Neutrophil (primary cell): ENCODE results near the gene ATP11A.

Experiments
- H3K27ac ChIP-seq: fragments of 200-600 bp; sonication (generic); 2 replicates; pipeline ENCODE4 v1.5.1; 2016; ENCODE audit warnings: mild to moderate bottlenecking, moderate library complexity
- H3K27me3 ChIP-seq: fragments of 200-600 bp; sonication (generic); 2 replicates; pipeline ENCODE4 v1.6.0; 2016; ENCODE audit warnings: mild to moderate bottlenecking
- H3K36me3 ChIP-seq: fragments of 200-600 bp; sonication (generic); 2 replicates; pipeline ENCODE4 v1.5.1; 2017
- H3K4me1 ChIP-seq, 2 experiments: fragments of 200-600 bp in 1 of 2; sonication (generic) in 1 of 2; 1 replicate in 1 of 2; 2 replicates in 1 of 2; pipeline versions ENCODE4 v1.5.1 to v1.6.1; 2013 to 2016; ENCODE audit warnings: low read depth in 1 of 2, low read length in 1 of 2, mild to moderate bottlenecking in 1 of 2, moderate library complexity in 1 of 2; ENCODE audit not compliant: control insufficient read depth in 1 of 2, insufficient read depth in 1 of 2
- H3K4me3 ChIP-seq, 2 experiments: fragments of 200-600 bp in 1 of 2; sonication (generic) in 1 of 2; 1 replicate in 1 of 2; 2 replicates in 1 of 2; pipeline ENCODE4 v1.5.1; 2013 to 2016; ENCODE audit warnings: low read depth in 1 of 2, low read length in 1 of 2, mild to moderate bottlenecking in 1 of 2, moderate library complexity in 1 of 2
- H3K9me3 ChIP-seq: fragments of 200-600 bp; sonication (generic); 2 replicates; pipeline ENCODE4 v1.5.1; 2016
- TF ChIP-seq, protein P1 (sequence below): fragments of 200-600 bp; sonication (generic); IDR thresholded peaks from 2 replicates; pipeline ENCODE4 v1.5.1; 2016; ENCODE audit warnings: antibody characterized with exemption

Gene ATP11A

GRCh38 chr13:112690283-112690929 is 568 bp downstream of the ATP11A start:
- TF ChIP-seq, protein P1, sequence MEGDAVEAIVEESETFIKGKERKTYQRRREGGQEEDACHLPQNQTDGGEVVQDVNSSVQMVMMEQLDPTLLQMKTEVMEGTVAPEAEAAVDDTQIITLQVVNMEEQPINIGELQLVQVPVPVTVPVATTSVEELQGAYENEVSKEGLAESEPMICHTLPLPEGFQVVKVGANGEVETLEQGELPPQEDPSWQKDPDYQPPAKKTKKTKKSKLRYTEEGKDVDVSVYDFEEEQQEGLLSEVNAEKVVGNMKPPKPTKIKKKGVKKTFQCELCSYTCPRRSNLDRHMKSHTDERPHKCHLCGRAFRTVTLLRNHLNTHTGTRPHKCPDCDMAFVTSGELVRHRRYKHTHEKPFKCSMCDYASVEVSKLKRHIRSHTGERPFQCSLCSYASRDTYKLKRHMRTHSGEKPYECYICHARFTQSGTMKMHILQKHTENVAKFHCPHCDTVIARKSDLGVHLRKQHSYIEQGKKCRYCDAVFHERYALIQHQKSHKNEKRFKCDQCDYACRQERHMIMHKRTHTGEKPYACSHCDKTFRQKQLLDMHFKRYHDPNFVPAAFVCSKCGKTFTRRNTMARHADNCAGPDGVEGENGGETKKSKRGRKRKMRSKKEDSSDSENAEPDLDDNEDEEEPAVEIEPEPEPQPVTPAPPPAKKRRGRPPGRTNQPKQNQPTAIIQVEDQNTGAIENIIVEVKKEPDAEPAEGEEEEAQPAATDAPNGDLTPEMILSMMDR, result no peak
- H3K4me1 ChIP-seq, result peaks cover 67 to 70% of the 10 kb centered on the region in 2 experiments

GRCh38 chr13:112692104-112692503 is 2.3 kb downstream of the ATP11A start:
- TF ChIP-seq, protein P1, result no peak
- H3K27ac ChIP-seq, result peak overlapping the region; percentile 97
- peak overlapping the region; percentile 86 to 94 for H3K4me3 ChIP-seq
- H3K9me3 ChIP-seq, result no peaks in the 10 kb centered on the region
- H3K27me3 ChIP-seq, result no peaks in the 10 kb centered on the region
- H3K36me3 ChIP-seq, result peaks cover 12% of the 10 kb centered on the region
- H3K4me1 ChIP-seq, result peaks cover 68 to 73% of the 10 kb centered on the region in 2 experiments

More at GRCh38 chr13:112690283-112690929, 568 bp downstream of the ATP11A start:
- Histone ChIP-seq H3K9me3 (no peaks in the 10 kb centered on the region), H3K27me3 (no peaks in the 10 kb centered on the region), H3K27ac (peak overlapping the region; percentile 97), H3K36me3 (no peaks in the 10 kb centered on the region), H3K4me3 (peak overlapping the region; percentile 86 to 94)

- H3K4me3 ChIP-seq, result peak overlapping the region; percentile 86 to 94
- peak overlapping the region; percentile 97 for H3K27ac ChIP-seq
- H3K27me3 ChIP-seq, result no peaks in the 10 kb centered on the region
- no peaks in the 10 kb centered on the region for H3K9me3 ChIP-seq
- peaks cover 63 to 68% of the 10 kb centered on the region in 2 experiments for H3K4me1 ChIP-seq
- TF ChIP-seq, protein P1, result no peak
- H3K36me3 ChIP-seq, result peaks cover 12% of the 10 kb centered on the region
These were observed 2.7 kb downstream of the ATP11A start for GRCh38 chr13:112692586-112692985.

DNA sequence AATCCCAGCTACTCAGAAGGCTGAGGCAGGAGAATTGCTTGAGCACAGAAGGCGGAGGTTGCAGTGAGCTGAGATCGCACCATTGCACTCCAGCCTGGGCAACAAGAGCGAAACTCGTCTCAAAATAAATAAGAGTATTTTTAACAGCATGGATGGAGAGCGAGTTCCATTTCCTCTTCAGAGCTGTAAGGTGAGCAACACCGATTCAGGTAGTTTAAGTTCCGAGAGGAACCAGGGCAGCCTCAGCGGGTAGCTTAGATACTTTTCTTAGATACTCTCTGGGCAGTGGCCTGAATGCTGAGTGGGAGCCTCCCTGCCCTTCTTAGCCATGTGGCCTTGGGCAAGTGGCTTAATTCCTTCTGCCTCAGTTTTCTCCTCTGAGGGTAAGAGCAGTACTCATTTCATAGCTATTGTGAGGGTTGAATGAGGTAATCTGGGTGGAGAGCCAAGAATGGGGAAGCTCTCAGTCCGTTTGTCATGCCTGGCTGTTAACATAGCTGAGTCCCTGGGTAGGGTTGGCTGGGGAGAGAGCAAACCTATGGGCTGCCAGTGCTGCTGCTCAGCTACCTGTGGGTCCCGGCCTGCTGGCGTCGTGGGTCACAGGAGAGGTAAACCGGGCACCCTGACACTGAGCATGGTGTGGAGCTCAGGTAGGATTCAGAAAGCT is 4.1 kb downstream of the ATP11A start:
- H3K36me3 ChIP-seq, result peaks cover 18% of the 10 kb centered on the region
- H3K27me3 ChIP-seq, result no peaks in the 10 kb centered on the region
- no peaks in the 10 kb centered on the region for H3K9me3 ChIP-seq
- H3K4me1 ChIP-seq, result peaks cover 49 to 55% of the 10 kb centered on the region in 2 experiments
- peak overlapping the region; percentile 97 for H3K27ac ChIP-seq
- H3K4me3 ChIP-seq, result peak overlapping the region; percentile 2 to 16
- TF ChIP-seq, protein P1, result no peak

DNA sequence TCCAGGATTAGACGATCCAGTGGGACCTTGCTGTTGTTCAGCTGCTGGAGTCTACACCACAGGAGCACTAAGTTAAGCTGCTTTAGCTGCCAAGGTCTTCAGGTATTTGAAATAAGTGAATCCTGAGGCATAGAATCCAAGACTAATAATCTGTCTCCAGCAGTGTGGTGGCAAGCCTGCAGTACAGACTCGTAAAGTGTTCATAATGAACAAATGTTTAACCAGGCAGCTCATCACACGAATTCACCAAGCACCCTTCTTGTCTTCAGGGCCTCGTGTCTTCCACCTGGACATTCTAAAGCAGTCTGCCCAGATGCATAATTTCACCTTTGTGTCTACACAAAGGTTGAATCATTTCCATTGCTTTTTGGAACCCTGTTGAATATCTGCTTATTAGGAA is 5.3 kb downstream of the ATP11A start:
- no peaks in the 10 kb centered on the region for H3K9me3 ChIP-seq
- H3K4me3 ChIP-seq, result no peak overlapping the region
- peaks cover 45 to 48% of the 10 kb centered on the region in 2 experiments for H3K4me1 ChIP-seq
- TF ChIP-seq, protein P1, result no peak
- peaks cover 19% of the 10 kb centered on the region for H3K36me3 ChIP-seq
- no peaks in the 10 kb centered on the region for H3K27me3 ChIP-seq
- H3K27ac ChIP-seq, result peak overlapping the region; percentile 97
